ENCODE results near the gene ZFYVE9.
"Not testable (repeated sequence)": the region's sequence is repeated elsewhere in the genome, so short reads cannot be mapped to it uniquely, and the experiment has no call there.

Gene ZFYVE9

GRCh38 chr1:52191395-52191965 lies 49.6 kb downstream of the ZFYVE9 start:
- no peak for DNase-seq

- DNase-seq: no peak
Observed at GRCh38 chr1:52192024-52192423, 50.1 kb downstream of the ZFYVE9 start.

- DNase-seq: no peak
Observed at GRCh38 chr1:52192436-52192835, 50.5 kb downstream of the ZFYVE9 start.

GRCh38 chr1:52193985-52194384 lies 52.1 kb downstream of the ZFYVE9 start:
- no peak for DNase-seq

GRCh38 chr1:52195161-52195560 lies 53.3 kb downstream of the ZFYVE9 start:
- no peak for DNase-seq

GRCh38 chr1:52203935-52204625 lies 62.2 kb downstream of the ZFYVE9 start:
- no peak for DNase-seq

GRCh38 chr1:52204696-52205095 lies 62.8 kb downstream of the ZFYVE9 start:
- no peak for DNase-seq

GRCh38 chr1:52206686-52207085 lies 64.8 kb downstream of the ZFYVE9 start:
- not testable (repeated sequence) for DNase-seq

GRCh38 chr1:52209429-52209828 lies 67.5 kb downstream of the ZFYVE9 start:
- no peak for DNase-seq

GRCh38 chr1:52210044-52210443 lies 68.2 kb downstream of the ZFYVE9 start:
- DNase-seq: no peak

GRCh38 chr1:52216907-52217458 lies 75.1 kb downstream of the ZFYVE9 start:
- no peak for DNase-seq

GRCh38 chr1:52225174-52225573 lies 83.3 kb downstream of the ZFYVE9 start:
- DNase-seq: no peak

GRCh38 chr1:52229494-52229893 lies 87.6 kb downstream of the ZFYVE9 start:
- DNase-seq: no peak

- no peak for DNase-seq
Observed at GRCh38 chr1:52233463-52233862, 91.6 kb downstream of the ZFYVE9 start.

GRCh38 chr1:52234014-52234413 lies 92.1 kb downstream of the ZFYVE9 start:
- no peak for DNase-seq

GRCh38 chr1:52234708-52235107 lies 92.8 kb downstream of the ZFYVE9 start:
- DNase-seq: no peak

- DNase-seq: no peak
Observed at GRCh38 chr1:52235646-52236045, 93.8 kb downstream of the ZFYVE9 start.

- DNase-seq: no peak
Observed at GRCh38 chr1:52237430-52237829, 95.5 kb downstream of the ZFYVE9 start.

- no peak for DNase-seq
Observed at GRCh38 chr1:52238474-52238873, 96.6 kb downstream of the ZFYVE9 start.

GRCh38 chr1:52238887-52239707 lies 97.2 kb downstream of the ZFYVE9 start:
- DNase-seq: no peak

- no peak for DNase-seq
Observed at GRCh38 chr1:52239708-52240001, 97.8 kb downstream of the ZFYVE9 start.

GRCh38 chr1:52240592-52241210 lies 98.8 kb downstream of the ZFYVE9 start:
- DNase-seq: no peak

- no peak for DNase-seq
Observed at GRCh38 chr1:52243221-52243987, 101.5 kb downstream of the ZFYVE9 start.

All from cerebellar nuclear complex (tissue), 1 donor.